Lower leg skin (tissue), 3 donors: ENCODE data around the gene CCDC69.

Source experiments
- CTCF ChIP-seq, 3 donors: fragments of 450-650 bp; IDR thresholded peaks; one replicate each; pipeline ENCODE4 v1.5.1; 2016; ENCODE audit warnings: antibody characterized with exemption in 3 of 3, mild to moderate bottlenecking in 3 of 3, moderate library complexity in 2 of 3
- POLR2A ChIP-seq, 2 donors: fragments of 450-650 bp; IDR thresholded peaks; one replicate each; pipeline ENCODE4 v1.6.1; 2016 to 2017; ENCODE audit warnings: antibody characterized with exemption in 2 of 2, mild to moderate bottlenecking in 1 of 2, moderate library complexity in 1 of 2

- TF ChIP-seq CTCF (IDR thresholded peaks at IDR 0.05): no peak
- TF ChIP-seq POLR2A (IDR thresholded peaks at IDR 0.05): no peak
Observed at GRCh38 chr5:151230048-151230680, 6.3 kb upstream of the CCDC69 start.
